GM23248 (cell line): Measurements from ENCODE around the gene CARD8. TPM values are rescaled to one million over a fixed set of nuclear protein-coding genes. Genes with fewer than 3 reads are reported as not detected.

Source experiments
- DNase-seq: peaks from one replicate; pipeline ENCODE4 v3.0.0-alpha.2; 2015
- H2AFZ ChIP-seq: fragments of 200-600 bp; sonication (generic); 2 replicates; pipeline ENCODE4 v1.6.1; 2016; ENCODE audit warnings: antibody characterized with exemption
- H3F3A ChIP-seq: fragments of 200-600 bp; sonication (generic); 2 replicates; pipeline ENCODE4 v1.6.1; 2016; ENCODE audit warnings: mild to moderate bottlenecking, antibody characterized with exemption, mixed run types; ENCODE audit not compliant: insufficient read depth
- H3K27ac ChIP-seq: fragments of 200-600 bp; sonication (generic); 2 replicates; pipeline ENCODE4 v1.5.1; 2016; ENCODE audit warnings: mild to moderate bottlenecking
- H3K27me3 ChIP-seq: fragments of 200-600 bp; sonication (generic); replicated peaks from 2 replicates; pipeline ENCODE4 v1.6.1; 2016; ENCODE audit warnings: mild to moderate bottlenecking; ENCODE audit not compliant: insufficient read depth
- H3K36me3 ChIP-seq: fragments of 200-600 bp; sonication (generic); 2 replicates; pipeline ENCODE4 v1.6.1; 2016; ENCODE audit warnings: low read depth, mild to moderate bottlenecking
- H3K4me1 ChIP-seq: fragments of 200-600 bp; sonication (generic); 2 replicates; pipeline ENCODE4 v1.6.1; 2016; ENCODE audit warnings: mild to moderate bottlenecking; ENCODE audit not compliant: insufficient read depth
- H3K4me2 ChIP-seq: fragments of 200-600 bp; sonication (generic); one replicate; pipeline ENCODE4 v1.6.1; 2016; ENCODE audit warnings: mild to moderate bottlenecking; ENCODE audit not compliant: unreplicated experiment
- H3K4me3 ChIP-seq: fragments of 200-600 bp; sonication (generic); 2 replicates; pipeline ENCODE4 v1.5.1; 2016; ENCODE audit warnings: mild to moderate bottlenecking
- H3K79me2 ChIP-seq: fragments of 200-600 bp; sonication (generic); 2 replicates; pipeline ENCODE4 v1.6.1; 2016; ENCODE audit warnings: mild to moderate bottlenecking; ENCODE audit not compliant: insufficient read depth
- H3K9ac ChIP-seq: fragments of 200-600 bp; sonication (generic); 2 replicates; pipeline ENCODE4 v1.6.1; 2016; ENCODE audit warnings: mild to moderate bottlenecking
- H3K9me2 ChIP-seq: fragments of 200-600 bp; sonication (generic); 2 replicates; pipeline ENCODE4 v1.6.1; 2016; ENCODE audit warnings: mixed run types, mild to moderate bottlenecking, moderate library complexity; ENCODE audit not compliant: insufficient read depth
- H3K9me3 ChIP-seq: fragments of 200-600 bp; sonication (generic); one replicate; pipeline ENCODE4 v1.6.1; 2017; ENCODE audit warnings: low read depth
- H4K20me1 ChIP-seq: fragments of 200-600 bp; sonication (generic); 2 replicates; pipeline ENCODE4 v1.6.0; 2016; ENCODE audit not compliant: insufficient read depth
- EZH2 ChIP-seq: fragments of 200-600 bp; sonication (generic); IDR thresholded peaks from 2 replicates; pipeline ENCODE4 v1.6.1; 2018; ENCODE audit warnings: antibody characterized with exemption, mild to moderate bottlenecking; ENCODE audit not compliant: insufficient read depth, poor library complexity, severe bottlenecking
- EZH2phosphoT487 ChIP-seq: fragments of 200-600 bp; sonication (generic); IDR thresholded peaks from 2 replicates; pipeline ENCODE4 v1.6.1; 2018; ENCODE audit warnings: antibody characterized with exemption, moderate library complexity, mild to moderate bottlenecking, low read depth; ENCODE audit not compliant: insufficient read depth
- WGBS, 2 experiments: methylation state at CpG; one replicate each; pipeline ENCODE4 v1.1.6; 2015 to 2017; ENCODE audit warnings: low lambda C conversion rate in 2 of 2, low coverage in 1 of 2; ENCODE audit errors: missing lambda C conversion rate in 2 of 2; 5-methylcytosine and 5-hydroxymethylcytosine counted together
- in situ Hi-C: fragments of 300-500 bp; cut with MboI; formaldehyde crosslinking; loops from 2 replicates; pipeline ENCODE4 v1.15.0; 2020
- polyA plus RNA-seq: library from polyadenylated mRNA; unstranded; fragments of >200 nt; fragmentation: Nextera tagmentation; extraction: Ambion mirVana; gene quantifications from 2 replicates; pipeline ENCODE4 v1.2.1, GENCODE V29; 2016
- total RNA-seq: library from RNA; depleted of rRNA; stranded (reverse); fragments of >200 nt; shearing (Covaris generic); gene quantifications from 2 replicates; pipeline ENCODE4 v1.2.3, GENCODE V29; 2014

The CARD8 gene
- total and polyA plus RNA-seq, 2 experiments from 2014 or later, result 6.3 to 12.9 TPM

DNA sequence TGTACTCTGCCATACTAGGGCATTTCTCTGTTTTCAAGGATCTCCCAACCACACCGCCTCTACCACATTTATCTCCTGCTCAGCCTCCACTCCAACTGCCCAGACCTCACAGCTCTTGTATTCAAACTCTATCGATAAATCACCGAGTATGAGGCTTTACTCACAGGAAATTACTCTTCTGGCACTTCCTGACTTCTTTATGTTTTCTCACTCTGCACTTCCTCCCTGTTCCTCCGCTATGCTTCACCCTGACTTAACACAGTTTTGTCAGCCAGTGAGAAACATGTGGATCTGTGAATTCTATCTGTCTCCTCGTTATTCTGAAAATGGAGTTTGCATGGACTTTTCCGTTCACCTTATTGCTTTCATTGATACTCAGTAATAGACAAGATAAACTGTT, 2.6 kb upstream of the CARD8 start:
- DNase-seq, result no peak
- no peak overlapping the region for H3K27ac ChIP-seq
- no peak overlapping the region for H3K9ac ChIP-seq
- no peaks in the 10 kb centered on the region for H3K4me1 ChIP-seq
- TF ChIP-seq EZH2 (no peak), EZH2phosphoT487 (no peak)
- no peaks in the 10 kb centered on the region for H3K36me3 ChIP-seq
- no peak overlapping the region for H3K4me2 ChIP-seq
- no peak overlapping the region for H3K4me3 ChIP-seq
- no peaks in the 10 kb centered on the region; the same call in 1 of the 2 replicates for H3K27me3 ChIP-seq
- no peaks in the 10 kb centered on the region for H3F3A ChIP-seq
- no peaks in the 10 kb centered on the region for H4K20me1 ChIP-seq
- 60 to 61% methylated on average over 6 of the region's 6 CpGs for WGBS, 2 experiments
- H2AFZ ChIP-seq, result no peak overlapping the region
- no peaks in the 10 kb centered on the region for H3K9me3 ChIP-seq
- H3K79me2 ChIP-seq, result peaks cover 20% of the 10 kb centered on the region
- in situ Hi-C loops, result no loop called here
- no peaks in the 10 kb centered on the region for H3K9me2 ChIP-seq

DNA sequence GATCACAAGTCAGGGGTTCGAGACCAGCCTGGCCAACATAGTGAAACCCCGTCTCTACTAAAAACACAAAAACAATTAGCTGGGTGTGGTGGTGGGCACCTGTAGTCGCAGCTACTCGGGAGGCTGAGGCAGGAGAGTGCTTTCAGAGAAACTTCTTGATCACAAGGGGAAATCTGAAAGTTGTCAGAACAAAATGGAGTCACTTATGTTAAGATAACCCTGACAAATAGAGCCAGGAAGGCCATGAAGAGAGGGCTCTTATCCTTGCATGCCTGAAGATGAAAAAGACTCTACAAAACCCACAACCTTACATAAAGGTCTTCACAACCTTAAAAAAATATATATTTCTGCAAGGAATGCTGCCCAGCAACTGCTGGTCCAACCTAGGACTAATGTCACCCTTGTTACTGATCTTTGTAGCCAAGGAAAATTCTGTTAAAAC, 1.2 kb downstream of the CARD8 start:
- TF ChIP-seq EZH2, result no peak
- no peak for TF ChIP-seq EZH2phosphoT487
- H3K4me2 ChIP-seq, result peak overlapping the region; percentile 95

GRCh38 chr19:48253999-48254398, 1.7 kb downstream of the CARD8 start:
- H3K9me2 ChIP-seq, result no peaks in the 10 kb centered on the region
- no peaks in the 10 kb centered on the region for H4K20me1 ChIP-seq
- H3K27ac ChIP-seq, result no peak overlapping the region
- peaks cover 27% of the 10 kb centered on the region for H3K79me2 ChIP-seq
- H3F3A ChIP-seq, result no peaks in the 10 kb centered on the region
- H3K4me2 ChIP-seq, result no peak overlapping the region
- no peaks in the 10 kb centered on the region for H3K9me3 ChIP-seq
- H2AFZ ChIP-seq, result no peak overlapping the region
- H3K27me3 ChIP-seq, result no peaks in the 10 kb centered on the region
- H3K36me3 ChIP-seq, result no peaks in the 10 kb centered on the region
- no peak overlapping the region for H3K4me3 ChIP-seq
- TF ChIP-seq EZH2phosphoT487, result no peak
- no peak for TF ChIP-seq EZH2
- in situ Hi-C loops, result no loop called here
- H3K4me1 ChIP-seq, result no peaks in the 10 kb centered on the region
- H3K9ac ChIP-seq, result no peak overlapping the region
- no peak for DNase-seq

More for the DNA sequence above, 1.2 kb downstream of the CARD8 start:
- peak overlapping the region; percentile 98 for H2AFZ ChIP-seq
- in situ Hi-C loops, result no loop called here
- no peaks in the 10 kb centered on the region for H3K4me1 ChIP-seq
- no peaks in the 10 kb centered on the region for H3F3A ChIP-seq
- H3K9me2 ChIP-seq, result no peaks in the 10 kb centered on the region
- peaks cover 27% of the 10 kb centered on the region for H3K79me2 ChIP-seq
- no peaks in the 10 kb centered on the region for H4K20me1 ChIP-seq
- H3K4me3 ChIP-seq, result peak overlapping the region; percentile 100; the same call in 1 of the 2 replicates
- no peak for DNase-seq
- H3K36me3 ChIP-seq, result no peaks in the 10 kb centered on the region
- H3K9ac ChIP-seq, result no peak overlapping the region
- 94 to 98% methylated on average over 4 of the region's 4 CpGs for WGBS, 2 experiments
- H3K27me3 ChIP-seq, result no peaks in the 10 kb centered on the region
- H3K9me3 ChIP-seq, result no peaks in the 10 kb centered on the region
- H3K27ac ChIP-seq, result no peak overlapping the region

- H3K4me3 ChIP-seq, result no peak overlapping the region
- H3K27ac ChIP-seq, result no peak overlapping the region
- TF ChIP-seq EZH2, result no peak
- TF ChIP-seq EZH2phosphoT487, result no peak
- H2AFZ ChIP-seq, result no peak overlapping the region
- H3K27me3 ChIP-seq, result no peaks in the 10 kb centered on the region
- no peaks in the 10 kb centered on the region for H3F3A ChIP-seq
- 71 to 72% methylated on average over 4 of the region's 4 CpGs for WGBS, 2 experiments
- H3K4me1 ChIP-seq, result no peaks in the 10 kb centered on the region
- H3K9ac ChIP-seq, result no peak overlapping the region
- DNase-seq, result no peak
- H3K9me2 ChIP-seq, result no peaks in the 10 kb centered on the region
- H4K20me1 ChIP-seq, result no peaks in the 10 kb centered on the region
- H3K4me2 ChIP-seq, result no peak overlapping the region
- H3K9me3 ChIP-seq, result no peaks in the 10 kb centered on the region
- H3K36me3 ChIP-seq, result no peaks in the 10 kb centered on the region
- in situ Hi-C loops, result no loop called here
- peaks cover 27% of the 10 kb centered on the region for H3K79me2 ChIP-seq
These were observed 3.1 kb downstream of the CARD8 start for GRCh38 chr19:48252609-48253008.

- Histone ChIP-seq H4K20me1 (no peaks in the 10 kb centered on the region), H3F3A (no peaks in the 10 kb centered on the region), H2AFZ (no peak overlapping the region), H3K9ac (no peak overlapping the region), H3K27ac (no peak overlapping the region), H3K4me1 (no peaks in the 10 kb centered on the region), H3K4me3 (no peak overlapping the region), H3K27me3 (no peaks in the 10 kb centered on the region), H3K36me3 (no peaks in the 10 kb centered on the region), H3K9me3 (no peaks in the 10 kb centered on the region), H3K4me2 (no peak overlapping the region), H3K79me2 (peaks cover 27% of the 10 kb centered on the region), H3K9me2 (no peaks in the 10 kb centered on the region)
- TF ChIP-seq EZH2phosphoT487, result no peak
- no peak for TF ChIP-seq EZH2
- 70 to 71% methylated on average over 2 of the region's 2 CpGs for WGBS, 2 experiments
- in situ Hi-C loops, result no loop called here
- DNase-seq, result no peak
These were observed 5.3 kb downstream of the CARD8 start for GRCh38 chr19:48250290-48251025.
